Fibroblast of skin of back (primary cell): Measurements from ENCODE around the gene FES. TPM values are rescaled to one million over a fixed set of nuclear protein-coding genes. Genes with fewer than 3 reads are reported as not detected.
A peak's percentile ranks its signal among the peaks of the same experiment; 100 is the strongest.
"Not testable (repeated sequence)": the region's sequence is repeated elsewhere in the genome, so short reads cannot be mapped to it uniquely, and the experiment has no call there.

ENCODE experiments used
- DNase-seq: peaks from one replicate; pipeline ENCODE4 v3.0.0-alpha.2; 2013
- polyA plus RNA-seq, 2 experiments: library from polyadenylated mRNA; unstranded; fragments of 120-200 nt; gene quantifications; one replicate each; pipeline ENCODE4 v1.2.1, GENCODE V29; 2013; ENCODE audit not compliant: insufficient read length in 2 of 2

FES gene
- polyA plus RNA-seq (2013, experiment 1 of 2; ENCODE audit: insufficient read length) = 5.4 TPM
- 4.7 TPM for polyA plus RNA-seq (2013, experiment 2 of 2; ENCODE audit: insufficient read length)

- DNase-seq = peak; percentile 64
Measured at GRCh38 chr15:90883976-90884718, at the start of gene FES. TSS of gene FES (plus strand) at chr15:90884504. CDS start at chr15:90885046, 542 bp downstream.

GRCh38 chr15:90834626-90835025 is 49.7 kb upstream of the FES start:
- no peak for DNase-seq

GRCh38 chr15:90836296-90836871 is 47.9 kb upstream of the FES start:
- DNase-seq = peak; percentile 82

- no peak for DNase-seq
Measured at GRCh38 chr15:90837094-90837493, 47.2 kb upstream of the FES start.

GRCh38 chr15:90838139-90838538 is 46.2 kb upstream of the FES start:
- DNase-seq = no peak

GRCh38 chr15:90838544-90838943 is 45.8 kb upstream of the FES start:
- DNase-seq = no peak

GRCh38 chr15:90839187-90840071 is 44.9 kb upstream of the FES start:
- no peak for DNase-seq

GRCh38 chr15:90840157-90840855 is 44.0 kb upstream of the FES start:
- DNase-seq = no peak

- DNase-seq = no peak
Measured at GRCh38 chr15:90840954-90841353, 43.4 kb upstream of the FES start.

- no peak for DNase-seq
Measured at GRCh38 chr15:90844696-90845095, 39.6 kb upstream of the FES start.

GRCh38 chr15:90845201-90845949 is 38.9 kb upstream of the FES start:
- DNase-seq = peak; percentile 86

- not testable (repeated sequence) for DNase-seq
Measured at GRCh38 chr15:90849424-90849823, 34.9 kb upstream of the FES start.

- no peak for DNase-seq
Measured at GRCh38 chr15:90851114-90851513, 33.2 kb upstream of the FES start.

GRCh38 chr15:90851940-90852339 is 32.4 kb upstream of the FES start:
- no peak for DNase-seq

- DNase-seq = no peak
Measured at GRCh38 chr15:90855139-90855538, 29.2 kb upstream of the FES start.

- DNase-seq = no peak
Measured at GRCh38 chr15:90857337-90857736, 27.0 kb upstream of the FES start.

GRCh38 chr15:90857883-90858443 is 26.3 kb upstream of the FES start:
- no peak for DNase-seq

GRCh38 chr15:90859234-90860131 is 24.8 kb upstream of the FES start:
- DNase-seq = no peak

GRCh38 chr15:90860450-90860849 is 23.9 kb upstream of the FES start:
- DNase-seq = no peak

GRCh38 chr15:90860942-90861675 is 23.2 kb upstream of the FES start:
- DNase-seq = no peak
